Transverse colon (tissue), 4 donors: ENCODE measurements around the gene SRSF2.

Experiments used
- CTCF ChIP-seq, 5 experiments: fragments of 200-600 bp in 3 of 5; fragments of 450-650 bp in 2 of 5; sonication (generic) in 3 of 5; IDR thresholded peaks; 1 replicate in 2 of 5; 2 replicates in 3 of 5; pipeline ENCODE4 v1.5.1; 2016 to 2017; ENCODE audit warnings: antibody characterized with exemption in 5 of 5, inconsistent platforms in 3 of 5, mild to moderate bottlenecking in 2 of 5, moderate library complexity in 1 of 5
- POLR2AphosphoS5 ChIP-seq, 3 donors: sonication (generic); formaldehyde crosslinking; IDR thresholded peaks; one replicate each; pipeline ENCODE4 v1.6.1; 2016; ENCODE audit warnings: antibody characterized with exemption in 3 of 3

- TF ChIP-seq POLR2AphosphoS5 (IDR thresholded peaks at IDR 0.05) (no peak), CTCF (IDR thresholded peaks at IDR 0.05) (no peak)
Measured at GRCh38 chr17:76700270-76700616, 36.9 kb downstream of the SRSF2 start.
